ENCODE data around the gene CTDSPL. TPM values are rescaled to one million over a fixed set of nuclear protein-coding genes. Genes with fewer than 3 reads are reported as not detected.
A peak's percentile ranks its signal among the peaks of the same experiment; 100 is the strongest.

The CTDSPL gene
- polyA plus RNA-seq, 1 of the 3 experiments (the other 2 are of a cell fraction): 22.1 TPM

- CTCF ChIA-PET: interaction anchor here (0.9 to 2.6 kb wide), 4 partner anchors 13 to 100 kb away, joined by 3 to 8 read pairs (median 3); no protein-coding TSS in a partner anchor
- Histone ChIP-seq H3K79me2 (ENCODE audit: insufficient read depth) (peaks cover 51% of the 10 kb centered on the region; the same call in 1 of the 2 replicates), H3K4me2 (no peak overlapping the region), H3K27ac (ENCODE audit: low read depth in 2 of 2, low read length in 1 of 2) (peak overlapping the region; percentile 76 to 90; a peak in 3 of 4 replicates), H3K36me3 (replicated peaks in 1 of 2; ENCODE audit: control insufficient read depth in 1 of 2, insufficient read depth in 2 of 2, low read length in 1 of 2) (peaks cover 0 to 5% of the 10 kb centered on the region in 2 experiments), H3K27me3 (ENCODE audit: insufficient read depth) (no peaks in the 10 kb centered on the region), H3F3A (replicated peaks; ENCODE audit: insufficient read depth) (peaks cover 19% of the 10 kb centered on the region), H3K4me3 (ENCODE audit: low read depth in 2 of 2, low read length in 1 of 2) (no peak overlapping the region), H3K9me3 (no peaks in the 10 kb centered on the region), H2AFZ (ENCODE audit: low read depth) (no peak overlapping the region), H3K9me2 (no peaks in the 10 kb centered on the region), H3K9ac (no peak overlapping the region), H3K4me1 (ENCODE audit: control insufficient read depth in 1 of 2, insufficient read depth in 2 of 2, low read depth in 1 of 2, low read length in 1 of 2) (peaks cover 26 to 45% of the 10 kb centered on the region in 2 experiments), H4K20me1 (ENCODE audit: insufficient read depth) (no peaks in the 10 kb centered on the region; the same call in 1 of the 2 replicates)
- no peak for TF ChIP-seq YY1 (IDR thresholded peaks at IDR 0.05; ENCODE audit: low read depth)
- TF ChIP-seq TCF12 (IDR thresholded peaks at IDR 0.05): no peak
- TF ChIP-seq CHD2 (IDR thresholded peaks at IDR 0.05; ENCODE audit: low read length, partially characterized antibody): no peak
- no peak for TF ChIP-seq RAD21 (IDR thresholded peaks at IDR 0.05; ENCODE audit: low read length)
- no peak for TF ChIP-seq SIN3A (IDR thresholded peaks at IDR 0.05; ENCODE audit: borderline replicate concordance, low read depth, low read length)
- no peak for TF ChIP-seq EZH2phosphoT487 (IDR thresholded peaks at IDR 0.05; ENCODE audit: borderline replicate concordance, low read depth)
- TF ChIP-seq FOSL2 (IDR thresholded peaks at IDR 0.05; ENCODE audit: borderline replicate concordance, low read depth): no peak
- no peak for TF ChIP-seq MEF2A (IDR thresholded peaks at IDR 0.05; ENCODE audit: borderline replicate concordance, low read depth)
- TF ChIP-seq, protein P1, sequence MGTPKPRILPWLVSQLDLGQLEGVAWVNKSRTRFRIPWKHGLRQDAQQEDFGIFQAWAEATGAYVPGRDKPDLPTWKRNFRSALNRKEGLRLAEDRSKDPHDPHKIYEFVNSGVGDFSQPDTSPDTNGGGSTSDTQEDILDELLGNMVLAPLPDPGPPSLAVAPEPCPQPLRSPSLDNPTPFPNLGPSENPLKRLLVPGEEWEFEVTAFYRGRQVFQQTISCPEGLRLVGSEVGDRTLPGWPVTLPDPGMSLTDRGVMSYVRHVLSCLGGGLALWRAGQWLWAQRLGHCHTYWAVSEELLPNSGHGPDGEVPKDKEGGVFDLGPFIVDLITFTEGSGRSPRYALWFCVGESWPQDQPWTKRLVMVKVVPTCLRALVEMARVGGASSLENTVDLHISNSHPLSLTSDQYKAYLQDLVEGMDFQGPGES (IDR thresholded peaks at IDR 0.05; ENCODE audit: low read depth, low read length): no peak
- TF ChIP-seq JUND (IDR thresholded peaks at IDR 0.05): no peak
- TF ChIP-seq, protein P2, sequence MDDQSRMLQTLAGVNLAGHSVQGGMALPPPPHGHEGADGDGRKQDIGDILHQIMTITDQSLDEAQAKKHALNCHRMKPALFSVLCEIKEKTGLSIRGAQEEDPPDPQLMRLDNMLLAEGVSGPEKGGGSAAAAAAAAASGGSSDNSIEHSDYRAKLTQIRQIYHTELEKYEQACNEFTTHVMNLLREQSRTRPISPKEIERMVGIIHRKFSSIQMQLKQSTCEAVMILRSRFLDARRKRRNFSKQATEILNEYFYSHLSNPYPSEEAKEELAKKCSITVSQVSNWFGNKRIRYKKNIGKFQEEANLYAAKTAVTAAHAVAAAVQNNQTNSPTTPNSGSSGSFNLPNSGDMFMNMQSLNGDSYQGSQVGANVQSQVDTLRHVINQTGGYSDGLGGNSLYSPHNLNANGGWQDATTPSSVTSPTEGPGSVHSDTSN (IDR thresholded peaks at IDR 0.05): no peak
- no peak for TF ChIP-seq NFIC (IDR thresholded peaks at IDR 0.05; ENCODE audit: borderline replicate concordance)
- TF ChIP-seq, protein P3, sequence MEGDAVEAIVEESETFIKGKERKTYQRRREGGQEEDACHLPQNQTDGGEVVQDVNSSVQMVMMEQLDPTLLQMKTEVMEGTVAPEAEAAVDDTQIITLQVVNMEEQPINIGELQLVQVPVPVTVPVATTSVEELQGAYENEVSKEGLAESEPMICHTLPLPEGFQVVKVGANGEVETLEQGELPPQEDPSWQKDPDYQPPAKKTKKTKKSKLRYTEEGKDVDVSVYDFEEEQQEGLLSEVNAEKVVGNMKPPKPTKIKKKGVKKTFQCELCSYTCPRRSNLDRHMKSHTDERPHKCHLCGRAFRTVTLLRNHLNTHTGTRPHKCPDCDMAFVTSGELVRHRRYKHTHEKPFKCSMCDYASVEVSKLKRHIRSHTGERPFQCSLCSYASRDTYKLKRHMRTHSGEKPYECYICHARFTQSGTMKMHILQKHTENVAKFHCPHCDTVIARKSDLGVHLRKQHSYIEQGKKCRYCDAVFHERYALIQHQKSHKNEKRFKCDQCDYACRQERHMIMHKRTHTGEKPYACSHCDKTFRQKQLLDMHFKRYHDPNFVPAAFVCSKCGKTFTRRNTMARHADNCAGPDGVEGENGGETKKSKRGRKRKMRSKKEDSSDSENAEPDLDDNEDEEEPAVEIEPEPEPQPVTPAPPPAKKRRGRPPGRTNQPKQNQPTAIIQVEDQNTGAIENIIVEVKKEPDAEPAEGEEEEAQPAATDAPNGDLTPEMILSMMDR (IDR thresholded peaks at IDR 0.05): no peak
- no peak for TF ChIP-seq NRF1 (IDR thresholded peaks at IDR 0.05; ENCODE audit: low read depth, low read length)
- no peak for TF ChIP-seq POLR2AphosphoS5 (IDR thresholded peaks at IDR 0.05; ENCODE audit: low read depth, low read length)
- TF ChIP-seq TEAD4 (IDR thresholded peaks at IDR 0.05; ENCODE audit: borderline replicate concordance, insufficient read depth): no peak
- TF ChIP-seq ZBTB33 (IDR thresholded peaks at IDR 0.05; ENCODE audit: borderline replicate concordance, low read depth): no peak
- TF ChIP-seq RXRA (IDR thresholded peaks at IDR 0.05; ENCODE audit: borderline replicate concordance, low read depth): no peak
- WGBS (ENCODE audit: low lambda C conversion rate): 100% methylated on average over 1 of the region's 2 CpGs
- DNase-seq: no peak
- POLR2A ChIA-PET: no interaction called here
These were observed 41.6 kb downstream of the CTDSPL start for GRCh38 chr3:37903320-37903719.

All from SK-N-SH (cell line).